ENCODE data around the gene WWOX.

Gene WWOX

DNA sequence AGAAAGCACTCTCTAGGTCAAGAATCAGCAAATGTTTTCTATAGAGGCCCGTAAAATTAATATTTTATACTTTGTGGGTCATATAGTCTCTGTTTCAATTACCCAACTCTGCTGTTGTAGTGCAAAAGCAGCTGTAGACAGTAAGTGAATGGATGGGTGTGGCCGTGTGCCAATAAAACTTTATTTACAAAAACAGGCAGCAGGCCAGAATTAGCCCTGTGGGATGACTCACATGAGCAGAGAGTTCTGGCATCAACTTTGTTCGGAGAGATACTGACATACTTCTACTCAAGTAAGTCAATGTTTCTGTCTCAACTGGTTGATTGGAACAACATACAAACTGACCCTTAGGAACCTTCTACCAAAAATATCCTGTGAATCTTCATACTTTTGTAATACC is 884.9 kb downstream of the WWOX start:
- no peak for DNase-seq

DNA sequence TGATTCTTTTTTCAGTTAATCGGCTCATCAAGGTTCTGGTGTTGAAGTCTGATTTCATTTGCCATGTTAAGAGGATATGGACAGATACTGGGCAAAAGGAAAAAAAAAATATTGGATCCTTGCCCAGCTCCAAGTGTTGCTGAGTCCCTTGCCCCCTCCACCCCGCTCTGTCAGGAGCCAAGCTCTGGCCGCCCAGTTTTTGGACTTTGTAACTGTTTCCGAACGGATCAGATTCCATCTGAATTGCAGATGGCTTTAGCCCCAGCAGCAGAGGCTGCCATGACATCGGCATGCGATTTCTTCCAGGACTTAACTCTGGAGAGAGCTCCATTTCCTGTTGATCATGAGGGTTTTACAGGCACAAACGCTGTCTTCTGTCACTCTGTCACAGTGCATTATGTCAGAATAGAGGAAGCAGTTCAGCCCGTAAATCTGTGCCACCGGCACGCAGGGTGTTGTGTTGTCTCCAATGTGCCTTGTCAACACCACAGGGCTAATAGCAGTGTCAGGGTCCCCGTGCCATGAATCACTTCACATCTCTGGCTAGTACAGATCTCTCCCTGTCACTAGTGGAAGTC is 885.5 kb downstream of the WWOX start:
- no peak for DNase-seq

DNA sequence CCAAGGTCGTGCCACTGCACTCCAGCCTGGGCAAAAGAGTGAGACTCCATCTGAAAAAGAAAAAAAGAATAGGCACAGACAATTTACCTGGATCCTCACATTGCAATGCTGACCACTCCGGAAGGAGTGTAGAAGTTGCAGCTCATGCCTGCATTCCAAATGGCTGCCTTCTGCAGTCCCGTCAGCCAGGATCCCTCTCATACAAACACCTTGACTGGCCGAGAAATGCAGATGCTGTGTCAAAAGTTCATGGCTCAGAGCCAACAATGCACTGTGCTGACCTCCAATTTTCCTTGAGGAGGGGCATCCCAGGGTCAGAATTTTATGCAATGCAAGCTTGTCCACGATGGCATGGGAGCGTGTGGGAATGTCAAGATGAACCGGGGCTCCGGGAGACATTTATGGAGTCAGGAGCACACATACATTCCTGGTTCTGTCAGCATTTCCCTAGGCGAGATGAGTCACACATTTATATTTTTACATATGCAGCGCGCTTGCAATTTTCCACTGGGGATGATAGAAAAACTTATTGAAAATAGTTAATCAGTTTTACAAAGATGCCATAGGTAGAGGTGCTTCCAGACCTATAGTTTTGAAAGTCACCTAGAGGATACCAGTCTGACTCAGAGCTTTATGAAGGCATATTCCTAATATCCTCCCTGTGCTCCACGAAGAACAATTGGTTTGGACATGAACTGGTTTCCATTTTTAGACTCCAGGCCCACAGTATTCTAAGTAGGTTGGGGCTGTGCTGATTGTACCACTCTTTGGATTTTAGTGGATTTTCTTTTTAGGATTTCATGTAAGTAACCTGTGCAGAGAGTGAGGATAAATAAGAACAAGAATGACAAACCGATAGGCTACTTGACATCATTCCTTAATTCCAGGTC is 886.5 kb downstream of the WWOX start:
- no peak for DNase-seq

DNA sequence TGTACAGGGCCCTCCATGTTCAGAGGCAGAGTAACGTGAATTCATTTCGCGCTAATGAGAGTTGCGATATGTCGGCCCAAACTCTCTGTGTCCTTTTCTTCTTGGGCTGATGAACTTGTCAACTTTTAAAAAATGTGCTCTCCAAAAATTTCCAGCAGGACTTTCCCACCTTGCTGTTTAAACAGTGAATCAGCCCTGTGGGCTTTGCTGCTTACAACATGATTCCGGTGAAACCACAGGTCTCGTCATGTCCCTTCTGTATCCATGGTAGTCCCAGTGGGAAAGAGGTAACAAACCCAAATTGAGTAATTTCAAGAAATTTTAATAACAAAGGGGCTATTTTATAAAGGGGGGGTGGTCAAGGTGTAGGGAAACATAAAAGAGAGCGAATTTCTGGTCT is 888.2 kb downstream of the WWOX start:
- DNase-seq: no peak

DNA sequence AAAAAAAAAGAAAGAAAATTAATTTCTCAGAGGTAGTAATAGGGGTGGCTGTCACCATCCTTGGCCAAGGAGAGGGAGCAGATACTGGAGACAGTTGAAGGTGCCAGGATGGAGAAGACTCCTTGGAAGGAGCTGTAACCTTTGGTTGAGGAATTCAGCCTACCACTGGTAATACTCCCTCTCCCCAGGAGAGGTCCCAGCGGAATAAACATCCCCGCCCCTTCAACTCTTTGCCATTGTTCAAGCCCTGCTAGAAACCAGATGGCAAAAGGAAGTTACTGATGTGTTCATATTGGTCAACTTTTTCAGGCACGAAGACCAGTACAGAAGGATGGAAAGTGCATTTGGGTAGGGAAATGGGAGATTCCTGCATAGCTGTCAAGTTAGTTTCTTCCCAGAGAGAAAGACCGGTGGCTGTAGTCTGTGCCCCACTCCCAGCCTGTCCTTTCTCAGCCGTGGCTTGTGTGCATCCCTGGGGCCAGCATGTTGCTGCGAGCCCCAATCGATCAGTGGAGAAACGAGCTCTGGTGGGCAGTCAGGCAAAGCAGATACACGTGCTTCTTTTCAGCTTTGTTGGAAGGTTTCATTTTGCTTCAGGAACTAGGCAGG is 889.0 kb downstream of the WWOX start:
- no peak for DNase-seq

DNA sequence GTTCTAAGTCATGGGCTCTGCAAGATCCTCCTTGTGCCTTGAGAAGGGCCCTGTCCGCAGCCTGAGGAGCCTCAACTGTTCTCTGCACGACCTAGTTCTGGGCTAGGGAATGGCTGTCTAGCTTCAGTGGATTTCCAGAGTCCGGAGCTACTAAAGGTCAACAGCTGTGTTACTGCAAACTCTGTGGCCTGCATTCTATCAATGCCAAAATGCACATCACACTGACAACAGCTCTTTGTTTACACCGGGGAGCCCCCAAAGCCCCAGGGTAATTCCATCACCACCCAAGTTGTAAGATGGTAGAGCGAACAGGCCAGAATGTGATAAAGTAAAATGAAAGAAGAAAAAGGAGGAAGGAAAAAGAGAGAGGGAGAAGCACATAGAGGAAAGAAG is 890.9 kb downstream of the WWOX start:
- DNase-seq: no peak

DNA sequence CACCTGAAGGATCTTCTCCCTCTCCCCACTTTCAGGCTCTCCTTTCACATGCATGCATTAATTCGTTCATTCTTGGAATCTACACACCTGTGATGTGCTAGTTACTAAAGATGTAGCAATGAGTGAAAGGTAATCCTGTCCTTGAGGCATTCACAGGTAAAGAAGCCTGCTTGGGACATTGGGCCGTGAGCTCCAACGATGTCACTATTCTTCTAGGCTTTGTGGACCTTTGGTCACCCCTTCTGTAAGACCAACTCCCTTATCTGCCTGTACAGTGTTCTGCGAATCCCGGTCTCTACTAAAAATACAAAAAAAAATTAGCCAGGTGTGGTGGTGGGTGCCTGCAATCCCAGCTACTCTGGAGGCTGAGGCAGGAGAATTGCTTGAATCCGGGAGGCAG is 892.5 kb downstream of the WWOX start:
- no peak for DNase-seq

DNA sequence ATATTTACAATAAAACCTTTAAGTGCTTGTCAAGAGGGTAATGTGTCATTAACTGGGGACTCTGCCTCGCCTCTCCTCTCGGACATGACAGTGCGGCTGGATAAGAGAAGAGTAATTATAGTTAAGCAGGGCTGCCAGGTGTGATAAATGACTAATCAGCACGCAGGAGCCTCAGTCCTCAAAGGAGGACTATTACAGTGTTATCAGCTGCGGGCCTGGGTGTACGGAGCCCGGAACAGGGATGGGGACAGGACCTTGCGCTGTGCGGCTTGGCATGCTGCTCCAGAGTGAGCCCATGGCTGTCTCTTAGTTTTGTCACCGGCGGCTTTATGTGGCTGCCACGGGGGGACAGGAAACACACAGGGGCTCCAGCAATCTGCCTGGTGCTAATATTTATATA is 893.9 kb downstream of the WWOX start:
- DNase-seq: no peak

DNA sequence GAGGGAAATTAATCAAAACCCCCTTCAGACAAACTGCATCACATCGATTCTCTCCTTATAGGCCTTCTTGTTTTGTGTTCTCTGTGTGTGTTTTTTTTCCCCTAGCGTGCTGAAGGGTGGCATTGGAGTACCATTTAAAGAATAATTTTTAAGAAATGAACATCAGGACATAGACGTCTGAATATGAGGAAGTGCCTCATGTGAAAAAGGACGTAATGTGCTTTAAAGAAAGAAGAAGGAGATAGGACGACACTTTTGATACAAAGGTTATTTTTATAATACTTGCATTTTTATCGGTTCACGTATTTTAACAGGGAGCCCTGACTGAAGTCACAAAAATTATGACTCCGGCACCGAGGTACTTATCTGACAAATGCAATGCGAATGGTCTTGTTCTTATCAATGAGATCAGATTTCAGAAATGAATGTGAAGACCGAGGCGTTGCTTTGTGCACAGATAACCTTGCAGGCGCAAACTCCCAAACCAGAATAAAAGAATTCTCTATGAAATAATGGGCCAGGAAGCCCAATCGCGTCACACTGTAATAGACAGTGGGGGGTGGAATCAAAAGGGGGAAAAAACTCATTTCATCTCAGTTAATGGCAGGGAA is 894.8 kb downstream of the WWOX start:
- no peak for DNase-seq

DNA sequence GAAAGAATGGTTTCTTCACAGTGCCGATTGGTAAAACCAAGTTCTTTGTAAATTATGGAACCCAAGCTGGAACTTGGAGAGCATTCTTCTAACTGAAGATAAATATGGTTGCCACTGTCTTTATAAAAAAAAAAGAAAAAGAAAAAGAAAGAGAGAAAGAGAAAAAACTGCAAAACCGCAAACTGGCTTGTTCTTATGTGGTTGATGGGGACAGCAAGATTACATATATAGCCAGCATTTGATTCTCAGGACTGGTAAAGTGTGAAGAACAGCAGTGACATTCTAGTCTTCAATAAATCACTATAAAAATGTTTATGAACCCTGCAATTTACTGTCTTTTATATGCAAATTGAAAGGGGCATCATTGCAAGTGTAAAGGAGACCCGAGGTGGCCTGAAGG is 896.0 kb downstream of the WWOX start:
- DNase-seq: no peak

DNA sequence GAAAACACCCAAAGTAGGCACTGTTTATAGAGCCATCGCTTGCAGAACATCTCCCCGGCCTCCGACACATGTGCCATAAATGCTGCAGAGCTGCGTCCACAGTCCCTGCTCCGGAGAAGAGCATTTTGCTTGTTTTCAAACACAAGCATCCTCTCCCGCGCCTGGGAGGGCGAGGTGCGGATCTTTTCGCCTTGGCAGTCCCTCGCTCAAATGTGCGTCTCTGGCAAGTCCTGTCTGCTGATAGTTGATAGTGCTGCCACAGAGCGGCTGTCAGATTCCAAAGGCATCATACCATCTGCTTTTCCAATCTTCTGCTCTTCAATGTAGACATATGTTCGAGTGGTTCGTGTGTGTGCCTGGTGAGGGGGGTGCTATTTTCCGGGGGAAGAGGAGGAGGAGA is 897.3 kb downstream of the WWOX start:
- DNase-seq: no peak

DNA sequence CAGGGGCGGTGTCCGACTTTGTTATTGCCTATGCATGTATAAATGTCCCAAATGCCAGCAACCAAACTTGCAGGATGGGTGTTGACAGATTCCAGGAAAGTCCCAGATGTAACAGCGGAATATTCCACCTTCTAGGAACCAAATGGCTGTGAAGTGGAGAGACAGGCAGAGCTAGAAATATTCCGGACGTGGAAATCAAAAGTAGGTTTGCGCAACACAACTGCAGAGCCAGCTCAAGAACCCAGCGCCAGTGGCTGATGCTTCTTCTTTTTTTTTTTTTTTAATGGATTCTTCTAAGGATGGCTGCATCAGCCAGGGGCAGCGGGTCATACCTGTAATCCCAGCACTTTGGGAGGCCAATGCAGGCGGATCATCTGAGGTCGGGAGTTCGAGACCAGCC is 899.4 kb downstream of the WWOX start:
- DNase-seq: no peak

DNA sequence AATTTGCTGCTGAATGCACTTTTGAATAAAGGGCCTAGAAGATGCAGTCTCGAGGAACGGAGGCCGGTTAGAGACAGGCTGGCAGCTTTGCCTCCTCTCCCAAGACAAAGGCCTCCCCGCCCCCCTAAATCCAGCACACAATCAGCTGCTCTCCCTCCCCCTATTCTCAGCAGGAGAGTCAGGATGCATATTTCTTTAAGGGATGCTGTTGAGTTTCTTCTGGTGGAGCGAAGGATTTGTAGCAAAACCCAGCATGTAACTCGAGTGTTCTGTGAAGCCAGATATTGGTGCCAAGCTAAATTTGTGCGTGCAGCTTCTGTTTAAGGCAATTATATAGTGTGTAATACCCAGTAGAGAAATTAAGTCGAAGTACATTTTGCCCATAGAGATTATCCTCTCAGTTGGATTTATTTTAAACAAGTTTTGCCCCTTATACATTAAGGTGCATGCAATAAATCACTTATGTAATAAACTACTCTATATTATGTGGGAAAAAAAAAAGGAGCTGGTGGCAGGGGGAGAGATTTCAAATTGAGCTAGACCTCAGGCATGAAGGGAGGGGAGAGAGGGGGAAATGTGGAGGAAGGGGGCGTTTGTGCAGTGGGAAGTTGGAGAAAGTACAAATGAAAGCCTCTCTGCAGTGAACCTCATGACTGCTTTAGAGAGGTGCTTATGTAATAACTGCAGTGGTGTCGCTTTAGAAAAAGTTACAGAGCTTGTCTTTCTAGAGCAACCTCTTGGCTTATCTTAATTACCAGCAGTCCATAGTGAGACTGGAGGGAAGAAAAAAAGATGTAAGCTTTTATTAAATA is 901.9 kb downstream of the WWOX start:
- no peak for DNase-seq

DNA sequence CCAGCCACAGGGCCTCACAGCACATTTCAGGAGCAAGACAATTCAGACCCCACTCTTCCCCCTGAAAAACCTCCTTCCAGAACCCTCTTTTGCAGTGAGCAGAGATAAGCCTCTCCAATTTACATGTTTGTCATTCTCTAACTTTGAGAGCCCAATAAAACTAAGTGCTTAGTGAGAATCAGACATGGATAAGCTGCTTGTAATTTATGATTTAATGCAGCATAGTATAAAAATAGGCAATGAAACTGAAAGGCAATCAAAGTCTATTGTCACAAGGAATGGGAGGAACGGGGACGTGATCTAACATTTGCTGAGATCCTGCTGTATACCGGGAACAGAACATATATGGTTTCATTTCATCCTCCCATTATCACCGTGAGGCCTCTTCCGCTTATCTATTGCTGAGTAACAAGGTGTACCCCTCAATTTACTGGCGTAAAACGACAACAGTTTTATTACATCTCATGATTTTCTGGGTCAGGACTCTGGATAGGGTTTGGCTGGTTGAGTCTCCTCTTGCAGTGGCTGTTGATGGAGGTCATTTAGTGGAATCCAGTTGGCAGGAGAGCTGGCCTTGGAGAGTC is 903.7 kb downstream of the WWOX start:
- no peak for DNase-seq

DNA sequence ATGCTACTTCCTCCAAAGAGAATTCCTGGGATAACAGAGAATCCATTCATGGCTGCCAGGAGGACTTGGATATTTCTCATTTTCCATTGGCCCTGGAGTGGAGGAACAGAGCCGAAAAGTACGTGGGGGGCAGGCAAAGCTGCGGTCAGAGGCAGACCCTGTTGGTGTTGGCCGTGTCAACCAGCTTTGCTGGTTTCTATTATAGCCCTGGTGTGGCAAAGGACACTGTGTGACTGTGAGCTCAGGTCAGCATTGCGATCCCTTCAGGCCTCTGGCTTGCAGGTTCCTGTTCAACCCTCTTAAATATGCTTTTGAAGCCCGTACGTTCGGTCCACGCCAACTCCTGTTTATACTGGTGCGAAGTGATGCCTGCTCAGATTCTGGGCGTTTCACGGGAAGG is 904.9 kb downstream of the WWOX start:
- no peak for DNase-seq

DNA sequence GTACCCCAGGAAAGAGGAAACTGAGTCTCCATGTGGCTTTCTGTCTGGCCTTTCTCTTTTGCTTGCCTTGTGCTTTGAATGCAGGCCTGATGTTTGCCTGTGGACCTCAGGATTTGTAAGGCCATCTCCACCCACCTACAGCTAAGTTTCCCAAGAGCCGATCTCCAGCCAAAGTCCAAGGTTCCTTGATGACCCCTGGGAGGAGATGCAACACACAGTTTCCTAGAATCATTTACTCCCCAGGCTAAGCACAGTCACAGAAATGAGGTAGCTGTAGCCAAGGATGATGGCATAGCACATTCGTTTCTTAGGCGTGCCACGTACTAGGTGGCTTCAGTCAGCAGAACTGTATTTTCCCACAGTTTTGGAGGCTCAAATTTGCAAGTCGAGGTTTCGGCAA is 905.6 kb downstream of the WWOX start:
- DNase-seq: no peak

DNA sequence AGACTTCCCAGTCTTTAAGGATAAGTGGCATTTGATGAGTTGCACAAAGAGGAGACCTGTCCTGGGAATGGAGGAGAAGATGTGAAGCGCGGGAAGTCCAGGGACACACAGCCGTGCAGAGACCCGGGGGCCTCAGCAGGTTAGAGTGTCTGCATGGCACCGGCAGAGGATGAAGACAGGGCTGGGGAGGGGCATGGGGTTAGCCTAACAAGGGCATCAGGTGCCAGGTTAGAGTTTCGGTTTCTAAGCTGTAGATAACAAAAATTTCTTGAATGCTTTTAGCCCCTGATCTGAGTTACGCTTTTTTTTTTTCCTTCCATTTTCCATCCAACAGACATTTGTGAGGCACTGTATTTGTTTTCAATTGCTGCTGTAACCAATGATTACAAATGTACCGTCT is 906.8 kb downstream of the WWOX start:
- DNase-seq: no peak

DNA sequence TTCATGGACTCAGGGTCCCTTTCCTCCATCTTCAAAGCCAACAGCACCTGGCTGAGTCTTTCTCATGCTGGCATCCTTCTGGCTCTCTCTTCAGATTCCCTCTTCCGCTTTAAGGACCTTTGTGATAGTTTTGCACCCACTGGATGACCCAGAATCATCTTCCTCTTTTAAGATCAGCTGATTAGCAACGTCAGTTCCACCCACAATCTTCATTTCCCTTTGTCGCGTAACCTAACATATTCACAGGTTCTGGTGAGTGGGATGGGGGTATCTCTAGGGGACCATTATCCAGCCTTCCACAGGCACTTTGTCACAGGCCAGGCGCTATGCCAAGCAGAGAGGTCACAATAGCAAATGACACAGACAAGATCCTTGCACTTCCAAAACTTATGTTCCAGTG is 907.3 kb downstream of the WWOX start:
- DNase-seq: no peak

DNA sequence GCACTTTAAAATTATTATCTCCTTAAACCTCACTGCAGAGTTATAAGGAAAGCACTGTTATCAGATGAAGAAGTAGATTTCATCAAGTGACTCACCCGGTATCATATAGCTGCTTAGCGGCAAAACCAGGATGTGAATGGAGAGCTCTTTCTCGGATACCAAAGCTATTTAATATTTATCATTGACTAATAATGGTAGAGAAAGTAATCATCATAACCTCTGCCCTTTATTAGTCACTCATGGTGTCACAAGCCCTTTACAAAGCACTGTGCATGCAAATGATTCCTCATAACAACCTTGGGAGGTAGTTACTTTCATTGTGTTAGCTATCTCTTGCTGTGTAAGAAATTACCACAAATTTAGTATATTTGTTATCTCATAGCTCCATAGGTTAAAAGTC is 908.2 kb downstream of the WWOX start:
- no peak for DNase-seq

DNA sequence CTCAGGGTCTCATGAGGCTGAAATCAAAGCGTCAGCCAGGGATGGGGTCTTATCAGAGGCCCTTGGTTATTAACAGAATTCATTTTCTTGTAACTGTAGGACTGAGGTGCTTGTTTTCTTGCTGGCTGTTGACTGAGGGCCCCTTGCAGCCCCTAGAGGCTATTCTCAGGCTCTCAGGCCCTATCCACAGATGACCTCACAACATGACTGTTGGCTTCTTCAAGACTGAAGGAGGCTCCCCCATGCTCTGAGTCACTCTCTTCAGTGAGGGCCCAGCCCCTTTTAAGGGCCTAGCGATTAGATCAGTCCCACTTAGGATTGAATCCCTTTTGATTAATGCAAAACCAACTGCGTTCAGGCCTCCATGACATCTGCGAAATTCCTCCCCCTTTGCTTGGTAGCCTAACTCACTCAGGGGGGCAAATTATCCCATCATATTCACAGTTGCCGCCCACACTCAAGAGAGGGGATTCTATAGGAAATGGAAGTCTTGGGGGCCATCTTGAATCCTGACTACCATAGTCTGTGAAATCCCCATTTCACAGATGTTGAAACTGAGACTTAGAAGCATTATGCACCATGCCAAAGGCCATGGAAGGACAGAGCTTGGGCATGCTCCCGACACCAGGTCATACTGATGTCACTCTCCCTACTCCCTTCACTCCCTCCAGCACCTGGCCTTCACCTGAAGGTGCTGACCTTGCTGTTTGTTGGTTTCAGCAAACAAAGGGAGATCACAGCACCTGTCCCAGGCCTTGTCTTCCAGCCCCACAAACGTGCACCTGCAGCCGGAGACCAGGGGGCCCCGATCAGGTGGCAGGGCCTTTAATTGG is 908.8 kb downstream of the WWOX start:
- DNase-seq: no peak

DNA sequence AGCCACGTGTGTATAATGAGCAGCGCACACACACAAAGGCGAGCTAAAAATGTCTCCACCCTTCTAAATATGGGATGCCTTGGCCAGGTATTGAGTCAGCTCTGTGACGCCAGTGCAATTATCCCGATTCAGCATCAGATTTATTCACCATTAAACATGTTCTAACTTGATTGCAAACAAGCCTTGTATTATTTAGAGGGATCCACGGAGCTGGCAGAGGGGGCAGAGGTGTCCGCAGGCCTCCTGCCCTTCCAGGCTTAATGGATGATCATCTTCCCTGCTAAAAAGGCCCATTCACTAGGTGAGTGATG is 909.4 kb downstream of the WWOX start:
- no peak for DNase-seq

DNA sequence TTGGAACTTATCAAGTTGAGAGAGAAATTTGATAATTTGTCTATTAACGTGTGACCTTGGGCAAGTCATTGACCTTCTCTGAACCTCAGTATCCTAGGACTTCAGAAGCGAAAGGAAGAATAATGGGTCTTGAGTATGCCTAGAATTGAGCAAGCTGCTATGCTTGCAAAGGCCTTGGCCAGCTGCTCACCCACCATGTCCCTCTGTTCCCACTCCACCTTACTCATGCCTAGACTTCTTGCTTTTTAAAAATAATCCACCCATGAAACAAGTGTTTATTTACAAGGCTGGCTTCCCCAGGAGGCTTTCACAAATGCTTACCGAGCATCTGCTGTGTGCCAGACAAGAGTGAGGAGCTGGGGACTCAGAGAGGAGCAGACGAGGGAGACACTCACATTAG is 910.4 kb downstream of the WWOX start:
- DNase-seq: no peak

Measured in effector CD4-positive, alpha-beta T cell (primary cell).